Mammary epithelial cell (primary cell): ENCODE data around the gene CAB39L.

Experiments used
- CTCF ChIP-seq, 2 donors: IDR thresholded peaks in 1 of 2; conservative IDR thresholded peaks in 1 of 2; 2 replicates each; pipeline ENCODE4 v1.5.1; 2011 to 2012; ENCODE audit warnings: inconsistent platforms in 2 of 2, low read length in 2 of 2, mild to moderate bottlenecking in 2 of 2, control low read depth in 1 of 2, low read depth in 1 of 2; ENCODE audit not compliant: insufficient read depth in 1 of 2; ENCODE audit errors: extremely low read depth in 1 of 2
- EZH2 ChIP-seq: IDR thresholded peaks from 2 replicates; pipeline ENCODE4 v1.6.1; 2012; ENCODE audit warnings: low read length, inconsistent platforms, borderline replicate concordance

GRCh38 chr13:49322702-49323101 lies 121.2 kb downstream of the CAB39L start:
- TF ChIP-seq CTCF (conservative IDR thresholded peaks at IDR 0.05 in 1 of 2, IDR thresholded peaks at IDR 0.05 in 1 of 2; ENCODE audit: extremely low read depth in 1 of 2, insufficient read depth in 1 of 2, low read depth in 1 of 2, low read length in 2 of 2) (no peak), EZH2 (no peak)
